22Rv1 (cell line): ENCODE data around the gene ALPG.
"Not testable (repeated sequence)": the region's sequence is repeated elsewhere in the genome, so short reads cannot be mapped to it uniquely, and the experiment has no call there.

ENCODE experiments used
- H3K27ac ChIP-seq: fragments of 450-650 bp; 2 replicates; pipeline ENCODE4 v1.5.1; 2017
- CTCF ChIP-seq: fragments of 450-650 bp; IDR thresholded peaks from 2 replicates; pipeline ENCODE4 v1.5.1; 2017; ENCODE audit warnings: mild to moderate bottlenecking
- ZFX ChIP-seq: fragments of 450-650 bp; IDR thresholded peaks from 2 replicates; pipeline ENCODE4 v1.6.1; 2017; ENCODE audit warnings: antibody characterized with exemption, borderline replicate concordance

Gene ALPG

GRCh38 chr2:232375164-232375563 is 31.5 kb upstream of the ALPG start:
- H3K27ac ChIP-seq = no peak overlapping the region
- no peak for TF ChIP-seq CTCF
- no peak for TF ChIP-seq ZFX

GRCh38 chr2:232376260-232376659 is 30.4 kb upstream of the ALPG start:
- TF ChIP-seq CTCF (no peak), ZFX (no peak)
- no peak overlapping the region for H3K27ac ChIP-seq

GRCh38 chr2:232376713-232377112 is 29.9 kb upstream of the ALPG start:
- TF ChIP-seq CTCF (no peak), ZFX (no peak)
- H3K27ac ChIP-seq = no peak overlapping the region

- no peak overlapping the region for H3K27ac ChIP-seq
- TF ChIP-seq ZFX (no peak), CTCF (no peak)
Measured at GRCh38 chr2:232377319-232377718, 29.3 kb upstream of the ALPG start.

- H3K27ac ChIP-seq = no peak overlapping the region
- TF ChIP-seq ZFX (no peak), CTCF (no peak)
Measured at GRCh38 chr2:232377841-232378734, 28.6 kb upstream of the ALPG start.

GRCh38 chr2:232378735-232379151 is 27.9 kb upstream of the ALPG start, which contains the start of gene ALPP:
Gene ALPP (plus strand): TSS chr2:232378751. CDS start chr2:232378803, 52 bp downstream.
- H3K27ac ChIP-seq = not testable (repeated sequence)

GRCh38 chr2:232379610-232380590 is 26.7 kb upstream of the ALPG start:
- not testable (repeated sequence) for H3K27ac ChIP-seq
